Measurements from ENCODE around the gene TBL1XR1.

The TBL1XR1 gene

DNA sequence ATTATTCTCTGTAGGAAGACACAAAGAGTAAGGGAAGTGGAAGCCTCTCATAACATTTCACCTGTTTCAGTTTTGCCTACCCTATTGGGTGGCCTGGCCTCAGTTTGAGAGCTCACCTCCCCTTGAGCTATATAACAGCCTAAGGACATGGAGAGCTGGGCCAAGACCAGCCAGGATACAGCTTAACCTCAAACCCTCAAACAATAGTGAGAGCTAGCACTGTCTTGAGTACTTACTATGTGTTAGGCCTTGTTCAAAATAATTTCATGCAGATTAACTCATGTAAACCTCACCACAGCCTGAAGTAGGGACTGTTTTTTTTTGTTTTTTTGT lies 15.0 kb upstream of the TBL1XR1 start:
- Histone ChIP-seq H3K56ac (ENCODE audit: low read length) (no peak overlapping the region), H4K8ac (ENCODE audit: low read depth, low read length) (no peak overlapping the region), H3K9ac (ENCODE audit: low read length) (no peak overlapping the region), H2BK120ac (ENCODE audit: low read depth, low read length) (no peak overlapping the region), H4K5ac (ENCODE audit: low read length) (no peak overlapping the region), H2AK5ac (ENCODE audit: low read length) (no peak overlapping the region), H3K79me2 (ENCODE audit: control insufficient read depth, insufficient read depth, low read length) (no peaks in the 10 kb centered on the region), H3K4ac (ENCODE audit: low read depth, low read length) (no peak overlapping the region), H3K4me1 (ENCODE audit: control insufficient read depth, low read depth, low read length) (peaks cover 3% of the 10 kb centered on the region), H3K18ac (ENCODE audit: low read length) (no peak overlapping the region), H3K4me3 (ENCODE audit: low read length) (no peak overlapping the region), H3K27ac (ENCODE audit: low read depth, low read length) (no peak overlapping the region), H3K36me3 (ENCODE audit: control insufficient read depth, insufficient read depth, low read length) (no peaks in the 10 kb centered on the region), H3K79me1 (ENCODE audit: low read length) (no peaks in the 10 kb centered on the region), H3K4me2 (ENCODE audit: low read length) (no peak overlapping the region), H2BK5ac (ENCODE audit: low read length) (no peak overlapping the region), H3K27me3 (ENCODE audit: insufficient read depth, low read length, poor library complexity) (no peaks in the 10 kb centered on the region), H2BK15ac (replicated peaks; ENCODE audit: low read depth) (no peak overlapping the region), H3K23ac (ENCODE audit: low read length) (no peak overlapping the region)
- no peak for DNase-seq

DNA sequence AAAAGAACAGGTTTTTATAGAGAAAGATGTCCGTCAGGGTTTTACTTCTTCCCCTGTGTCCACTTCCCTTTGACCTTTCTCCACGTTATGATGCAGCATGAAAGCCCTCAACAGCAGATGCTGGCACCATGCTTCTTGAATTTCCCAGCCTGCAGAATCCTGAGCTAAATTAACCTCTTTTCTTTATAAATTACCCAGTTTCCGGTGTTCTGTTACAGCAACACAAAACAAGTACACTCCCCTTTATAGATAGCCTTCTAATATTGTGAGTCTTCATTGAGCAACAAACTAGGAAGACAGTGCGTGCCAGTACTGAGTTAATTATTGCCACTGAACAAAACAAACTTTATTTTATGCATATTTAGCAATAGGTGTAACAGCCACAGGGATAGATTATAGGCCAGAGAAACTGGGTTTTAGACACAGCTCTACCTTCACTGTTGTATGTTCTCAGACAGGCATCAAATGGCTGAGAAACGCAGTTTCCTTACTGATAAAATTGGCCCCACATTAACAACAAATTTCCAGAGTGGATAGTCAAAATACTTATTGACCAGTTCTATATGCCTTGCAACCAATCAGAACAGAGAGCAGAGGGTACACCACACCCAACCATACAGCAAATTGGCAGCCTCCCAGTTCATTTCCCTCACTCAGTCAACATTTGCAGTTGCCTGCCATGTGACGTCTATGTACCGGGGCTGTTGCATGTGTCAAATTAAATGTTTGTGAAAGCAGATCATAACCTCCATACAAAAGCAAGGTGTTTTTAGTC lies 14.4 kb upstream of the TBL1XR1 start:
- Histone ChIP-seq H3K4me2 (ENCODE audit: low read length) (no peak overlapping the region), H3K27me3 (ENCODE audit: insufficient read depth, low read length, poor library complexity) (no peaks in the 10 kb centered on the region), H3K27ac (ENCODE audit: low read depth, low read length) (no peak overlapping the region), H2BK15ac (replicated peaks; ENCODE audit: low read depth) (no peak overlapping the region), H4K5ac (ENCODE audit: low read length) (no peak overlapping the region), H3K23ac (ENCODE audit: low read length) (no peak overlapping the region), H2BK5ac (ENCODE audit: low read length) (no peak overlapping the region), H4K8ac (ENCODE audit: low read depth, low read length) (no peak overlapping the region), H3K56ac (ENCODE audit: low read length) (no peak overlapping the region), H3K4me3 (ENCODE audit: low read length) (no peak overlapping the region), H3K9ac (ENCODE audit: low read length) (no peak overlapping the region), H2AK5ac (ENCODE audit: low read length) (no peak overlapping the region), H2BK120ac (ENCODE audit: low read depth, low read length) (no peak overlapping the region), H3K18ac (ENCODE audit: low read length) (no peak overlapping the region), H3K36me3 (ENCODE audit: control insufficient read depth, insufficient read depth, low read length) (no peaks in the 10 kb centered on the region), H3K79me2 (ENCODE audit: control insufficient read depth, insufficient read depth, low read length) (no peaks in the 10 kb centered on the region), H3K79me1 (ENCODE audit: low read length) (no peaks in the 10 kb centered on the region), H3K4ac (ENCODE audit: low read depth, low read length) (no peak overlapping the region), H3K4me1 (ENCODE audit: control insufficient read depth, low read depth, low read length) (peaks cover 3% of the 10 kb centered on the region)
- no CpG with 5 or more reads among the region's 7 CpGs for WGBS (ENCODE audit: extremely low coverage, insufficient coverage, low lambda C conversion rate)
- no peak for DNase-seq

DNA sequence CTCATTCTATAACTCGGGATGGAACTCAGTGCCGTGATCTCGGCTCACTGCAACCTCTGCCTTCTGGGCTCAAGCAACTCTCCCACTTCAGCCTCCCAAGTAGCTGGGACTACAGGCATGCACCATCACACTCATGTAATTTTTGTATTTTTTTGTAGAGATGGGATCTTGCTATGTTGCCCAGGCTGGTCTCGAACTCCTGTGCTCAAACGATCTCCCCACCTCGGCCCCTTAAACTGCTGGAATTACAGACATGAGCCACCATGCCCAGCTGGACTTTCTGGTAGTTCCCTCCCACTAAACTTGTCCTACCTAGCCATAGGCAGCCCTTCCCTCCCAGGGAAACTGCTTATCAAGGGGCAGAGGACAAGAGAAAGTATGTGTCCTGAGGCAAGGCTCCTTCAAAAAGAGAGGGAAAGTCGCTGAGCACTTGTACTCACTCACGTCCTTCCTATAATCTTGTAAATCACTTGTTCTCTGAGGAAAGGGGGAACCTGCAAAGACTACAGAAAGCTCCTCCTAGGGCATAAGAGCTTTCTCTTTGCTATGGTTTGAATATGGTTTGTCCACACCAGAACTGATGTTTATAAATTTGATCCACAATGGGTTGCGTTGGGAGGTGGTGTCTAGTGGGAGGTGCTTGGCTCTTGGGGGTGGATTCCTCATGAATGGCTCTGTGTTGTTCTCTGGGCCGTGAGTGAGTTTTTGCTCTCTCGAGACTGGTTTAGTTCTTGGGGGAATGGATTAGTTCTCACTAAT lies 13.6 kb upstream of the TBL1XR1 start:
- no peaks in the 10 kb centered on the region for H3K27me3 ChIP-seq (ENCODE audit: insufficient read depth, low read length, poor library complexity)
- H3K4me1 ChIP-seq (ENCODE audit: control insufficient read depth, low read depth, low read length) = peaks cover 3% of the 10 kb centered on the region
- no peak overlapping the region for H3K18ac ChIP-seq (ENCODE audit: low read length)
- no peak overlapping the region for H4K5ac ChIP-seq (ENCODE audit: low read length)
- no peaks in the 10 kb centered on the region for H3K36me3 ChIP-seq (ENCODE audit: control insufficient read depth, insufficient read depth, low read length)
- H3K9ac ChIP-seq (ENCODE audit: low read length) = no peak overlapping the region
- H2BK120ac ChIP-seq (ENCODE audit: low read depth, low read length) = no peak overlapping the region
- no peaks in the 10 kb centered on the region for H3K79me2 ChIP-seq (ENCODE audit: control insufficient read depth, insufficient read depth, low read length)
- H2BK5ac ChIP-seq (ENCODE audit: low read length) = no peak overlapping the region
- no peak overlapping the region for H3K56ac ChIP-seq (ENCODE audit: low read length)
- H2BK15ac ChIP-seq (replicated peaks; ENCODE audit: low read depth) = no peak overlapping the region
- H3K79me1 ChIP-seq (ENCODE audit: low read length) = no peaks in the 10 kb centered on the region
- no peak overlapping the region for H2AK5ac ChIP-seq (ENCODE audit: low read length)
- DNase-seq = no peak
- WGBS (ENCODE audit: extremely low coverage, insufficient coverage, low lambda C conversion rate) = no CpG with 5 or more reads among the region's 11 CpGs
- H3K23ac ChIP-seq (ENCODE audit: low read length) = no peak overlapping the region
- no peak overlapping the region for H3K4me2 ChIP-seq (ENCODE audit: low read length)
- H3K4me3 ChIP-seq (ENCODE audit: low read length) = no peak overlapping the region
- no peak overlapping the region for H3K4ac ChIP-seq (ENCODE audit: low read depth, low read length)
- no peak overlapping the region for H4K8ac ChIP-seq (ENCODE audit: low read depth, low read length)
- H3K27ac ChIP-seq (ENCODE audit: low read depth, low read length) = no peak overlapping the region

DNA sequence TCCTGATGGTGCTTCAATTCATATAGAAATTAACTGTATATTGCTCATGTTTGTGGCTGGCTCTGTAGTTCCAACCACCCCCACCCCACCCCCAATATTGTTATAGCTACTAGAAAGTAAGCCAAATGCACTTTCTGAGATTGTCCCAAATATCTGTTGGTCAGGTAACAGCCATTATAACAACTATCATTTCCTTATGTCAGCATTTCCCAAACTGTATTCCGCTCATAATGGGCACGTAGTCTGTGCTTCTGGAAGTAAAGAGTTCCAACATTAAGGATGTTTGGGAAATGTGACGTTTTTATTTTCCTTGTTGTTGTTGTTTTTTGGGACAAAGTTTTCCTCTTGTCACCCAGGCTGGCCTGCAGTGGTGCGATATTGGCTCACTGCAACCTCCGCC lies 12.2 kb upstream of the TBL1XR1 start:
- Histone ChIP-seq H4K5ac (ENCODE audit: low read length) (no peak overlapping the region), H3K56ac (ENCODE audit: low read length) (no peak overlapping the region), H3K79me1 (ENCODE audit: low read length) (no peaks in the 10 kb centered on the region), H3K23ac (ENCODE audit: low read length) (no peak overlapping the region), H3K27ac (ENCODE audit: low read depth, low read length) (no peak overlapping the region), H3K79me2 (ENCODE audit: control insufficient read depth, insufficient read depth, low read length) (no peaks in the 10 kb centered on the region), H3K18ac (ENCODE audit: low read length) (no peak overlapping the region), H3K4me2 (ENCODE audit: low read length) (no peak overlapping the region), H3K27me3 (ENCODE audit: insufficient read depth, low read length, poor library complexity) (no peaks in the 10 kb centered on the region), H3K4me3 (ENCODE audit: low read length) (no peak overlapping the region), H3K4ac (ENCODE audit: low read depth, low read length) (no peak overlapping the region), H2BK15ac (replicated peaks; ENCODE audit: low read depth) (no peak overlapping the region), H3K4me1 (ENCODE audit: control insufficient read depth, low read depth, low read length) (peaks cover 3% of the 10 kb centered on the region), H4K8ac (ENCODE audit: low read depth, low read length) (no peak overlapping the region), H3K36me3 (ENCODE audit: control insufficient read depth, insufficient read depth, low read length) (no peaks in the 10 kb centered on the region), H2BK5ac (ENCODE audit: low read length) (no peak overlapping the region), H3K9ac (ENCODE audit: low read length) (no peak overlapping the region), H2AK5ac (ENCODE audit: low read length) (no peak overlapping the region), H2BK120ac (ENCODE audit: low read depth, low read length) (no peak overlapping the region)
- no peak for DNase-seq
- no CpG with 5 or more reads among the region's 5 CpGs for WGBS (ENCODE audit: extremely low coverage, insufficient coverage, low lambda C conversion rate)

DNA sequence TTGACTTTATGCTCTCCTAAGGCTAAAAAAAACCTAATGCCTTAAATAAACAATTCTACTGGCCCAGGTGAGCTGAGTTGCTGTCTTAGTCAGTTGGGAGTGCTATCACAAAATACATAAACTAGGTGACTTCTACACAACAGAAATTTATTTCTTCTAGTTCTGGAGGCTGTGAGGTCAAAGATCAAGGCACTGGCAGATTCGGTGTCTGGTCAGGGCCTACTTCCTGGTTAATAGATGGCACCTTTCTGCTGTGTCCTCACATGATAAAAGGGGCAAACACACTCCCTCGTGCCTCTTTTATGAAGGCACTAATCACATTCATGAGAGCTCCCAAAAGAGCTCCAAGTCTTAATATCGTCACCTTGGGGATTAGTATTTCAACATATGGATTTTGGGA lies 11.5 kb upstream of the TBL1XR1 start:
- no CpG with 5 or more reads among the region's 3 CpGs for WGBS (ENCODE audit: extremely low coverage, insufficient coverage, low lambda C conversion rate)
- peaks cover 3% of the 10 kb centered on the region for H3K4me1 ChIP-seq (ENCODE audit: control insufficient read depth, low read depth, low read length)

More for the DNA sequence above, 11.5 kb upstream of the TBL1XR1 start:
- Histone ChIP-seq H3K56ac (ENCODE audit: low read length) (no peak overlapping the region), H2BK5ac (ENCODE audit: low read length) (no peak overlapping the region), H3K4ac (ENCODE audit: low read depth, low read length) (no peak overlapping the region), H3K79me1 (ENCODE audit: low read length) (no peaks in the 10 kb centered on the region), H4K8ac (ENCODE audit: low read depth, low read length) (no peak overlapping the region), H3K36me3 (ENCODE audit: control insufficient read depth, insufficient read depth, low read length) (no peaks in the 10 kb centered on the region), H3K79me2 (ENCODE audit: control insufficient read depth, insufficient read depth, low read length) (no peaks in the 10 kb centered on the region), H3K4me2 (ENCODE audit: low read length) (no peak overlapping the region), H2AK5ac (ENCODE audit: low read length) (no peak overlapping the region), H3K9ac (ENCODE audit: low read length) (no peak overlapping the region), H4K5ac (ENCODE audit: low read length) (no peak overlapping the region), H3K4me3 (ENCODE audit: low read length) (no peak overlapping the region), H3K23ac (ENCODE audit: low read length) (no peak overlapping the region), H2BK120ac (ENCODE audit: low read depth, low read length) (no peak overlapping the region), H3K27me3 (ENCODE audit: insufficient read depth, low read length, poor library complexity) (no peaks in the 10 kb centered on the region), H3K18ac (ENCODE audit: low read length) (no peak overlapping the region), H3K27ac (ENCODE audit: low read depth, low read length) (no peak overlapping the region), H2BK15ac (replicated peaks; ENCODE audit: low read depth) (no peak overlapping the region)
- no peak for DNase-seq

Measured in mesendoderm (in vitro differentiated cells).